Measurements from ENCODE around the gene ANXA3.

DNA sequence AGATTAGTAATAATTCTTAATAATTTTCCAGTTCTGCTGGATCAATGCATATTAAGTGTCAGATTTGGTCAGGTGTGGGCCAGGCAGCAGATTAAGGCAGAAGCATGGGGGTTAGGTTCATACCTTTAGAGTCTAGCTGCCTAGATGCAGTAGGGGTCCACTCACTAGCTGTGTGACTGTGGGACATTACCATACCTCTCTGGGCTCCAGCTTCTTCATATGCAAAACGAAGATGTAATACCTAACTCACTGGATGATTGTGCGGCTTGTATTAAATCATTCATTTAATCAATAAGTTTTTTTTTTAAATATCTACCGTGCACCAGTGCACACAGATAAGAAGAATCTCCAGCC, 1.4 kb downstream of the ANXA3 start:
- no peak for TF ChIP-seq ZBTB7A (IDR thresholded peaks at IDR 0.05; ENCODE audit: low read depth)
- no peak for TF ChIP-seq EP300 (IDR thresholded peaks at IDR 0.05; ENCODE audit: borderline replicate concordance)
- TF ChIP-seq, protein P1, sequence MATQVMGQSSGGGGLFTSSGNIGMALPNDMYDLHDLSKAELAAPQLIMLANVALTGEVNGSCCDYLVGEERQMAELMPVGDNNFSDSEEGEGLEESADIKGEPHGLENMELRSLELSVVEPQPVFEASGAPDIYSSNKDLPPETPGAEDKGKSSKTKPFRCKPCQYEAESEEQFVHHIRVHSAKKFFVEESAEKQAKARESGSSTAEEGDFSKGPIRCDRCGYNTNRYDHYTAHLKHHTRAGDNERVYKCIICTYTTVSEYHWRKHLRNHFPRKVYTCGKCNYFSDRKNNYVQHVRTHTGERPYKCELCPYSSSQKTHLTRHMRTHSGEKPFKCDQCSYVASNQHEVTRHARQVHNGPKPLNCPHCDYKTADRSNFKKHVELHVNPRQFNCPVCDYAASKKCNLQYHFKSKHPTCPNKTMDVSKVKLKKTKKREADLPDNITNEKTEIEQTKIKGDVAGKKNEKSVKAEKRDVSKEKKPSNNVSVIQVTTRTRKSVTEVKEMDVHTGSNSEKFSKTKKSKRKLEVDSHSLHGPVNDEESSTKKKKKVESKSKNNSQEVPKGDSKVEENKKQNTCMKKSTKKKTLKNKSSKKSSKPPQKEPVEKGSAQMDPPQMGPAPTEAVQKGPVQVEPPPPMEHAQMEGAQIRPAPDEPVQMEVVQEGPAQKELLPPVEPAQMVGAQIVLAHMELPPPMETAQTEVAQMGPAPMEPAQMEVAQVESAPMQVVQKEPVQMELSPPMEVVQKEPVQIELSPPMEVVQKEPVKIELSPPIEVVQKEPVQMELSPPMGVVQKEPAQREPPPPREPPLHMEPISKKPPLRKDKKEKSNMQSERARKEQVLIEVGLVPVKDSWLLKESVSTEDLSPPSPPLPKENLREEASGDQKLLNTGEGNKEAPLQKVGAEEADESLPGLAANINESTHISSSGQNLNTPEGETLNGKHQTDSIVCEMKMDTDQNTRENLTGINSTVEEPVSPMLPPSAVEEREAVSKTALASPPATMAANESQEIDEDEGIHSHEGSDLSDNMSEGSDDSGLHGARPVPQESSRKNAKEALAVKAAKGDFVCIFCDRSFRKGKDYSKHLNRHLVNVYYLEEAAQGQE (IDR thresholded peaks at IDR 0.05; ENCODE audit: low read depth), result no peak
- TF ChIP-seq YY1 (IDR thresholded peaks at IDR 0.05; ENCODE audit: low read depth), result no peak
- no peak for TF ChIP-seq RAD21 (IDR thresholded peaks at IDR 0.05; ENCODE audit: low read depth)
- no peak for TF ChIP-seq TEAD4 (IDR thresholded peaks at IDR 0.05)

All from Ishikawa (cell line).